IMR-90 (cell line): ENCODE data around the gene MAP2K6.

Experiments
- CTCF ChIP-seq: conservative IDR thresholded peaks from 2 replicates; pipeline ENCODE4 v1.5.1; 2012; ENCODE audit warnings: mild to moderate bottlenecking, low read depth, low read length, improper control_type of control experiment
- FOS ChIP-seq: fragments of 150-350 bp; IDR thresholded peaks from 2 replicates; pipeline ENCODE4 v1.6.1; 2016; ENCODE audit warnings: low read depth, low read length
- MAZ ChIP-seq: IDR thresholded peaks from 2 replicates; pipeline ENCODE4 v1.6.1; 2012; ENCODE audit warnings: low read depth, mild to moderate bottlenecking, low read length, improper control_type of control experiment, moderate library complexity, borderline replicate concordance
- NFE2L2 ChIP-seq: fragments of 150-350 bp; IDR thresholded peaks from 2 replicates; pipeline ENCODE4 v1.6.1; 2016; ENCODE audit warnings: low read depth, mild to moderate bottlenecking, low read length
- POLR2A ChIP-seq: IDR thresholded peaks from 2 replicates; pipeline ENCODE4 v1.6.1; 2012; ENCODE audit warnings: mild to moderate bottlenecking, low read depth, low read length

- TF ChIP-seq POLR2A (no peak), CTCF (no peak), MAZ (no peak), FOS (no peak), NFE2L2 (no peak)
Measured at GRCh38 chr17:69547230-69547629, 132.7 kb downstream of the MAP2K6 start.
